Rectal smooth muscle tissue (tissue), 1 donor: ENCODE results near the gene ATXN7L1.

Experiments
- H3K27ac ChIP-seq: one replicate; pipeline ENCODE4 v1.7.0; 2013; ENCODE audit warnings: low read depth, low read length, inconsistent platforms
- H3K27me3 ChIP-seq: one replicate; pipeline ENCODE4 v1.7.0; 2013; ENCODE audit warnings: low read length; ENCODE audit not compliant: control insufficient read depth, insufficient read depth
- H3K36me3 ChIP-seq: one replicate; pipeline ENCODE4 v1.7.0; 2013; ENCODE audit warnings: low read length; ENCODE audit not compliant: control insufficient read depth, insufficient read depth
- H3K4me1 ChIP-seq: one replicate; pipeline ENCODE4 v1.7.0; 2013; ENCODE audit warnings: low read length; ENCODE audit not compliant: control insufficient read depth, insufficient read depth
- H3K4me3 ChIP-seq: one replicate; pipeline ENCODE4 v1.7.0; 2013; ENCODE audit warnings: low read length
- H3K9ac ChIP-seq: one replicate; pipeline ENCODE4 v1.7.0; 2013; ENCODE audit warnings: low read length

ATXN7L1 gene

DNA sequence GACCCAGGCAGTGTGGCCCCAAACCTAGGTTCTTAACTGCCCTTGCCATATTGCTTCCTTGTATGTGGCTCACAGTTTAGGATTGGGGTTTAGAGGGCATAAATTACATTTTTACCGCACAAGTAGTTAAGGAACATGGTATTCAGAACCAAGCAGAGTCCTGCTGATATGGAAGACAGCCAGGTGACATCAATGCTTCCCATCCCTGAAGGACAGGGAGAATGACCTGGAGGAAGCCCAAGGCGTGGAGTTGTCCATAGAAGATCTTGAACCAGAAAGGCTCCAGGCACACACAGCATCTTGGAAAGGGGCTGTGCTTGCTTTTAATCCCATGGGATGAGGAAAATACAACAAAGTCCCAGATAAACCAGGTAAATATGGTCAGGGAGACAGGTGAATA is 48.3 kb downstream of the ATXN7L1 start:
- Histone ChIP-seq H3K27ac (no peak overlapping the region), H3K27me3 (no peaks in the 10 kb centered on the region), H3K9ac (no peak overlapping the region), H3K4me3 (no peak overlapping the region), H3K36me3 (no peaks in the 10 kb centered on the region), H3K4me1 (peaks cover 24% of the 10 kb centered on the region)

DNA sequence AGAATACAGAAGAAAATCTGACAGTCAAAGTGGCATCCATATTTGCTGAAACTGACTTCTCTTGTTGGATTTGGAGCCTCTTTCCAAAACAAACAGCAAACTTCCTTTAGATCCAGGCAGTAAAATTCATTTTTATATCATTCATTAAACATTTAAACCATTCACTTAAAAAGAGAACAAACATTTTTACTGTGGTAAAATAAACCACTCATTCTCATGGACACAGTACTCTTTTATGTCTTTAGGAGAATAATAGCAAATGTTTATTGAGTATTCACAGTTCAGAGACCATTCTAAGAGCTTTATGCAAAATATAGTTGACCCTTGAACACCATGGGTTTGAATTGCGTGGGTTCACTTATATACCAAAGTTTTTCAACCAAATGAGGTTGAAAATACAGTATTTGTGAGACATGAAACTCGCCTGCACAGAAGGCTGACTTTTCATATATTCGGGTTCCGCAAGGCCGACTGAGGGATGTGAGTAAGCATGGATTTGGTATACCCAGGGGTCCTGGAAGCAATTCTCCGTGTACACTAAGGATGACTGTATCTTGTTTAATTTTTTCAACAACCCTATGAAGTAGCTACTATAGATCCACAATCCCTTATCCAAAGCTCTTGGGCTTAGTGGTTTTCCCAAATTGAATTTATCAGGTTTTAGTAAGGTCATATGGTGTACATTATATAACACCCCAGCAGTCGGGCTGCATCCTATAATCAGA is 49.1 kb downstream of the ATXN7L1 start:
- H3K9ac ChIP-seq: no peak overlapping the region

DNA sequence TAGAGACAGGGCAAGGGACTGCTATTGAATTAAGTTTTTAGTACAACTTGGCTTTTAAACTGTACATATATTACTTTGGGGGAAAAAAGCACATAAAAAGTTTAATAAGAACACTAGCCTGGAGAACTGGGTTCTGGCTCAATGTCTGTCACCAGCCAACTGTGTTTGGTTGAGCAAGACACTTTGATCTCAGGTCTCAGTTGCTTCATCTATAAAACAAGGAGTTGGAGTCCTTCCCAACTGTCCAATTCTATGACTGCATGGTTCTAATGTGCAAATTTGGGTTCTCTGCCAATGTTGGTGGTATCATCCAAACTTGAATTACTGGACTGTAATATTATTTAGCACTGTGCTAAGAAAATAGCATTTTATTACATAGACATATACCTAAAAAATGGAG is 50.3 kb downstream of the ATXN7L1 start:
- Histone ChIP-seq H3K27ac (no peak overlapping the region), H3K4me3 (no peak overlapping the region), H3K9ac (no peak overlapping the region), H3K27me3 (no peaks in the 10 kb centered on the region), H3K4me1 (peaks cover 18% of the 10 kb centered on the region), H3K36me3 (no peaks in the 10 kb centered on the region)

More for the DNA sequence above, 49.1 kb downstream of the ATXN7L1 start:
- Histone ChIP-seq H3K27ac (no peak overlapping the region), H3K27me3 (no peaks in the 10 kb centered on the region), H3K36me3 (no peaks in the 10 kb centered on the region), H3K4me3 (no peak overlapping the region), H3K4me1 (peaks cover 24% of the 10 kb centered on the region)

DNA sequence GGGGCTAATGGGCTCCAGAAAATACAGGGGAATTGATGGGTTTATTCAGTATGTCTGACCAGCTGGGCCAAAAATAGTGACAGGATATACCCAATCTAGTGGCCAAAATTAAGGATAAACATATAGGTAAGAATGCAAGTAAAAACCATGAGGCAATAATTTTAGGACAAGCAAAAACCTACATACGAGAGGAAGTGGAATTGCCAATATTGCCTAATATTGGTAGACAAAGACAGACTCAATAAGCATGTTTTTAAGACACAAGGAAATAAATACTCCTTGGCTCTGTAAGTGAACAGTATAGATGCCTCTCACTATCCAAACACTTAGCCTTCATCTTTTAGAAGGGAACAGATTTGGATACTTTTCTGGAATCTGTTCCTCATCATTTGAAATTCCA is 51.0 kb downstream of the ATXN7L1 start:
- no peak overlapping the region for H3K27ac ChIP-seq
- H3K36me3 ChIP-seq: no peaks in the 10 kb centered on the region
- no peak overlapping the region for H3K4me3 ChIP-seq
- H3K9ac ChIP-seq: no peak overlapping the region
- H3K4me1 ChIP-seq: peaks cover 10% of the 10 kb centered on the region
- no peaks in the 10 kb centered on the region for H3K27me3 ChIP-seq

DNA sequence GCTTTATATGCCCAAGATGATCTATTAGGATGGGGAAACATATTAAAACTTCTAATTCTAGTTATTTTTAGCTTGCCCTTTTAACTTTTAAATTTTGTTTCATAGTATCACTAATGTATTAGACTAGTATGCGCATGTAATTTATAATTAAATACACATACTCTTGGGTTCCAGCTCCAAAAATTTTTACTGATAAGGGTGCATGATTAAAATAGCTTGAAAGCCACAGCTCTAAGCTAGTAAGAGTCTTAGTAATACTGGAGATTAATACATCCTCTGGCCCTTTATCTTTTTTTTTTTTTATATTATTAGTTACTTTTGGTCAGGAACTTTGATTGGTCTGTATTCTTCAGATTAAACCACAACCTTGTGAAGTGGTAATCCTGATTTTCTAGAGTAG is 53.6 kb downstream of the ATXN7L1 start:
- H3K36me3 ChIP-seq: no peaks in the 10 kb centered on the region
- H3K27me3 ChIP-seq: no peaks in the 10 kb centered on the region
- no peak overlapping the region for H3K27ac ChIP-seq
- no peak overlapping the region for H3K4me3 ChIP-seq
- peaks cover 3% of the 10 kb centered on the region for H3K4me1 ChIP-seq
- H3K9ac ChIP-seq: no peak overlapping the region

DNA sequence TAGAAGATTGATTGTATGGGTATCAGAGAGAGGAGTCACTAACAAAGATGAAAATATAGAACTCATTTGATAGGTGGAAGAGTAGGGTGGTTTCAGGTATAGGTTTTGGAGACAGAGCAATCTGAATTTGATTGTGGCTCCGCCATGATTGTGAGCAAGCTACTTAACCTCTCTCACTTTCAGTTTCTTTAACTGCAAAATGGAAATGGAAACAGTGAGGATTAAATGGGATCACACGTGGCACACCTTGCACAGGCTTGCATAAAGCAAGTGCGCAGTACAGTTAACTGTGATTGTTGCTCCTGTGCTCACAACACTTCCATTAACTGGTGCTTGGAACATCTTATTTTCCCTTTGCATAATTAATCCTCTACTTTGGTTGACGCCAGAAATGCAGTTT is 54.9 kb downstream of the ATXN7L1 start:
- H3K36me3 ChIP-seq: no peaks in the 10 kb centered on the region
- H3K4me1 ChIP-seq: no peaks in the 10 kb centered on the region
- no peak overlapping the region for H3K4me3 ChIP-seq
- H3K27ac ChIP-seq: no peak overlapping the region
- no peak overlapping the region for H3K9ac ChIP-seq
- H3K27me3 ChIP-seq: no peaks in the 10 kb centered on the region

DNA sequence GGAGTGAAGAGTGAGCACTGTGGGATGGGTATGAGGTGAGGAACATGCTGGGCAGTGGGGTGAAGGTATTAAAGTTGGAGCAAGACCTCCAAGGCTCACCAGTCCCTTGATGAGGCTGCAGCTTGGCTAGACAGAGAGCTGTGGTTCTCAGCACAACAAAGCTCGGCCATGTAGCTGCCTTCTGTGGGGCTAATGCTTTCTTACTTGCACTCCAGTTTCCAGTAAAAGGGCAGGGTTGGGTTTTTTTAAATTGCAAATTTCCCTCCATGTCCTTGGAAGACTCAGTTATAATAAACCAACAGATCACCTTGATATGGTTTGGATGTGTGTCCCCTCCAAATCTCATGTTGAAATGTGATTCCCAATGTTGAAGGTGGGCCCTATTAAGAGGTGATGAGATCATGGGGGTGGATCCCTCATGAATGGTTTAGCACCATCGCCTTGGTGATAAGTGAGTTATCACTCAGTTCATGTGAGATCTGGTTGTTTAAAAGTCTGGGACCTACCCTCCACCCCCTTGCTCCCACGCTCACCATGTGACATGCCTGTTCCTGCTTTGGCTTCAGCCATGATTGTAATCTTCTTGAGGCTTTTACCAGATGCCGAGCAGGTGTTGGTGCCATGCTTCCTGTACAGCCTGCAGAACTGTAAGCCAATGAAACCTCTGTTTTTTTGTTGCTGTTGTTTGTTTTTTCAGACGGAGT is 55.9 kb downstream of the ATXN7L1 start:
- Histone ChIP-seq H3K27ac (no peak overlapping the region), H3K4me1 (no peaks in the 10 kb centered on the region), H3K36me3 (no peaks in the 10 kb centered on the region), H3K9ac (no peak overlapping the region), H3K4me3 (no peak overlapping the region), H3K27me3 (no peaks in the 10 kb centered on the region)

DNA sequence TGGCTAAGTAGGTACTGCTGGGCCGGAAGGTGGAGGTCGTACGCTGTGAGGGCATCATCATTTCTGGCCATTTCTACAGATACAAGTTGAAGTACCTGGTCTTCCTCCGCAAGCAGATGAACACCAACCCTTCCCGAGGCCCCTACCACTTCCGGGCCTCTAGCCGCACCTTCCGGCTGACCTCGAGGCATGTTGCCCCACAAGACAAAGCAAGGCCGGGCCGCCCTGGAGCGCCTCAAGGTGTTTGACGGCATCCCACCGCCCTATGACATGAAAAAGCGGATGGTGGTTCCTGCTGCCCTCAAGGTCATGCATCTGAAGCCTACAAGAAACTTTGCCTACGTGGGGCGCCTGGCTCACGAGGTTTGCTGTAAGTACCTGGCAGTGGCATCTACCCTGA is 56.8 kb downstream of the ATXN7L1 start:
- no peaks in the 10 kb centered on the region for H3K27me3 ChIP-seq
- no peak overlapping the region for H3K27ac ChIP-seq
- H3K36me3 ChIP-seq: no peaks in the 10 kb centered on the region
- H3K4me3 ChIP-seq: no peak overlapping the region
- no peaks in the 10 kb centered on the region for H3K4me1 ChIP-seq
- no peak overlapping the region for H3K9ac ChIP-seq

DNA sequence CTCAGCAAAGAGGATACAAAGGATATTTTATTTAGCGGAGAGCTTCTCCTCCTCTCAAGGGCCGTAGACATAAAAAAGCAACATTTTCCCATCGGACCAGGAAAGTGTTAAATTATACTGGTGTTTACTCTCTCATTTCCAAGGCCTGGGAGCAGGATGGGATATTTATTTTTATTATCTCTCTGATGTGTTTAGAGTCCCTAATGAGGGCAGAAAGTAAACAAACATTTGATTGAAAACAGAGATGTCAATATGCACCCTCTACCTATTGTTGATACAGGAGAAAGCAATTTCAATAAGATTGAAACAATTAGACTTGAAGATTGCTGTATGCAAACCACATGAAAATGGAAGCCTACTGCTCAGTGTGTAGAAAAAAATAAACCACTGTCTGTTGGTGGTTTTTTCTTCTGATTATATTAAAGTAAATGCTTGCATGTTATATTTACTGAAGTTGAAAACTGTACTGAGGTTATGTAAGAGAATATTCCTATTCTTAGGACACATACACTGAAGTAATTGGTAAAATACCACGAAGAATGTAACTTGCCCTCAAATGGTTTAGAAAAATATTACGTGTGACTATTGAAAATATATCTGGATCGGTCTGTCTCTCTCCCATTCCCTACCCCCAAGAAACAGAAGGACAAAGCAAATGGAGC is 59.3 kb downstream of the ATXN7L1 start:
- no peak overlapping the region for H3K4me3 ChIP-seq
- no peak overlapping the region for H3K9ac ChIP-seq
- no peaks in the 10 kb centered on the region for H3K4me1 ChIP-seq
- no peak overlapping the region for H3K27ac ChIP-seq
- H3K36me3 ChIP-seq: no peaks in the 10 kb centered on the region
- no peaks in the 10 kb centered on the region for H3K27me3 ChIP-seq

DNA sequence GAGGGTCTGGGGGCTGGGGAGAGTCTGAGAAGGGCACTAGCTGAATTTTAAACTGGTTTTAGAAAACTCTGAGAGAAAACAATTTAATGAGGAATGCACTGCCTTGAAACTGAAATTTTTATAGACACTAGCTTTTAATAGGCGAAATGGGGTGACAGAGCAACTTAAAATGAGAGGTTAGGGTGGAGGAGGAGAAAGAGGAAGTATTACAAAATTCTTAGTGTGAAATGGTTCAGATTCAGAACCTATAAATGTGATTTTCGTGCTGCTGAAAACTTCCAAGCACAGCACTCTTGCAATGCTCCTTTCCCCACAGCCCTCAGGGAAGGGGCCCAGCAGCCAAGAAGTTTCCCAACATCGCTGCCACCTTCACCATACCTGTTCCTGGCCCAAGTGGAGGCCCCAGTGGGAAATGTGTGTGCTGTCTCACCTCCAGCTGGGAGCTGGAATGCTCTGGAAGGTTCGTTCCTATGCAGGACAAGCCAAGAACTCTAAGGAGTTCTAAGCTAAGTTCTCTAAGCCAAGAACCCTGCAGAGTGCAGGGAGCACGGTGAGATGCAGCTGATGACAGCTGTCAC is 60.0 kb downstream of the ATXN7L1 start:
- H3K4me3 ChIP-seq: no peak overlapping the region
- H3K9ac ChIP-seq: no peak overlapping the region
- H3K36me3 ChIP-seq: no peaks in the 10 kb centered on the region
- no peak overlapping the region for H3K27ac ChIP-seq
- no peaks in the 10 kb centered on the region for H3K27me3 ChIP-seq
- H3K4me1 ChIP-seq: peaks cover 4% of the 10 kb centered on the region

DNA sequence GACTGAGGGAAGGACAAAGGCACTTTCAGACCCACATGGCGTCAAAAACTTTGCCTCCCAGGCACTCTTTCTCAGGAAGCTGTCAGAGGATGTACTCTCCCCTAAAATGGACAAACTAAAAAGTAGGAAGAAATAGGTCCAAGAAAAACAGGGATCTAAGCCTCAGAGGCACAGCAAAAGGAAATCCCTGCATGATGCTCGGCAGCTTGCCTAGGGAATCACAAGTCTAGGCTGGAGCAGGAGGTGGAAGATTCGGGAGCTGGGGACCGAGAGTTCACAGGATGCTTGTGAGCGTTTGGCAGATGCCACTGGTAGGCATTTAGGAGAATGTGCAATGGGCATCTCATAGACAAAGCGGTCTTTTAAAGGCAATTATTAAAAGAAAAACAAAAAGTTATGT is 60.8 kb downstream of the ATXN7L1 start:
- Histone ChIP-seq H3K27ac (no peak overlapping the region), H3K4me3 (no peak overlapping the region), H3K9ac (no peak overlapping the region), H3K27me3 (no peaks in the 10 kb centered on the region), H3K36me3 (no peaks in the 10 kb centered on the region), H3K4me1 (peaks cover 9% of the 10 kb centered on the region)

DNA sequence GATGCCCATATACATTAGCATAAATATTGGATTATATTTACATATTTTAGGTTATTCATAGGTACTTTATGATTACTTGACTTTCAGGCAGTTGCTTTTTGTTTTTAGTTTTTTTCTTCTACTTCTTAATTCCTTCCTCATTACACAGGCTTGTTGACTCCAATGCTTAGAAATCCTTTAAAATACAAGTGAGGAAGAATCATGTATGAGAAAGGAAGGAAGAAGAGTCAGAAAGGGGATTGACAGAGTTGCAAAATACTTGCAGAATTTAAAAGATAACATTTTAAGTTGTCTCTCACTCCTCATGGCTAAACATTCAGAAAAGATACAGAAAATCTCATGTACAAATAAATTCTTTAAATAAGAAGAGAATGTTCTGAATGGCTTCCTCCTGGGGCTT is 61.9 kb downstream of the ATXN7L1 start:
- peaks cover 11% of the 10 kb centered on the region for H3K4me1 ChIP-seq

More for the DNA sequence above, 61.9 kb downstream of the ATXN7L1 start:
- Histone ChIP-seq H3K27ac (no peak overlapping the region), H3K36me3 (no peaks in the 10 kb centered on the region), H3K4me3 (no peak overlapping the region), H3K27me3 (no peaks in the 10 kb centered on the region), H3K9ac (no peak overlapping the region)
